Stimulated activated CD8-positive, alpha-beta memory T cell treated with anti-CD3 and anti-CD28 coated beads, Interleukin-4, amount 100 ng/mL, for 1 hour (primary cell): ENCODE data around the gene SPPL3.
"Not testable (repeated sequence)": the region's sequence is repeated elsewhere in the genome, so short reads cannot be mapped to it uniquely, and the experiment has no call there.

ENCODE experiments used
- DNase-seq, 2 donors: peaks; one replicate each; pipeline ENCODE4 v3.0.0-alpha.2; 2020; ENCODE audit warnings: low read depth in 2 of 2, low spot score in 1 of 2

SPPL3 gene, protein sequence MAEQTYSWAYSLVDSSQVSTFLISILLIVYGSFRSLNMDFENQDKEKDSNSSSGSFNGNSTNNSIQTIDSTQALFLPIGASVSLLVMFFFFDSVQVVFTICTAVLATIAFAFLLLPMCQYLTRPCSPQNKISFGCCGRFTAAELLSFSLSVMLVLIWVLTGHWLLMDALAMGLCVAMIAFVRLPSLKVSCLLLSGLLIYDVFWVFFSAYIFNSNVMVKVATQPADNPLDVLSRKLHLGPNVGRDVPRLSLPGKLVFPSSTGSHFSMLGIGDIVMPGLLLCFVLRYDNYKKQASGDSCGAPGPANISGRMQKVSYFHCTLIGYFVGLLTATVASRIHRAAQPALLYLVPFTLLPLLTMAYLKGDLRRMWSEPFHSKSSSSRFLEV

GRCh38 chr12:120904197-120904773 lies at the start of gene SPPL3:
Gene SPPL3 (minus strand): TSS chr12:120904358. CDS start chr12:120903867, 491 bp downstream.
- peak; percentile 80 to 85 for DNase-seq

- DNase-seq, result no peak
Observed at GRCh38 chr12:120950807-120951206, 46.6 kb upstream of the SPPL3 start.

GRCh38 chr12:120950260-120950799 lies 46.2 kb upstream of the SPPL3 start:
- not testable (repeated sequence) for DNase-seq

- DNase-seq, result not testable (repeated sequence)
Observed at GRCh38 chr12:120945516-120945915, 41.4 kb upstream of the SPPL3 start.

- DNase-seq, result peak; percentile 36 to 41
Observed at GRCh38 chr12:120944645-120945217, 40.6 kb upstream of the SPPL3 start.

GRCh38 chr12:120943482-120943881 lies 39.3 kb upstream of the SPPL3 start:
- DNase-seq, result no peak

DNA sequence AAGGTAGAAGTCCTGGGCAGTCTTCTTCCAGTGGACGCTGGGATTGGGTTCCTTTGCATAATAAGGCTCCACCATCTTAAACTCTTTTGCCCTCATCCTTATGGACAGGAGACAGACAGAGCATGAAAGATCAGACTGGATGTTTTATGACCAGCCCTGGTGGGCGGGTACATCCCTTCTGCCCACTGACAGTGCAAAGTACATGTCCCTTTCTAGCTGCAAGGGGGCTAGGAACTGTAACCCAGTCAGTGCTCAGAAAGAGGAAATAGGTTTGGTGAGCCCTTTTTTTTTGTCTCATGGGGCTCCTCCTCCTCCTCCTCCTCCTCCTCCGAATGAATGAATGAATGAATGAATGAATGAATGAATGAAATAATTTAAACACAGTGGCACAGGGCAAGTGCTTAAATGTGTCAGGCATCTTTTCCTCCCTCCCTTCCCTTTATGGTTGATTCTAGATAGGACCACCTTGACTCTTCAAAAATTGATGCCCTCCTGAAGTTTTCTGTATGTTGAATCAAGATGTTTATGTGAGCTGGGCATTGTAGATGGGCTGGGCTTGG lies 37.8 kb upstream of the SPPL3 start:
- no peak for DNase-seq

DNA sequence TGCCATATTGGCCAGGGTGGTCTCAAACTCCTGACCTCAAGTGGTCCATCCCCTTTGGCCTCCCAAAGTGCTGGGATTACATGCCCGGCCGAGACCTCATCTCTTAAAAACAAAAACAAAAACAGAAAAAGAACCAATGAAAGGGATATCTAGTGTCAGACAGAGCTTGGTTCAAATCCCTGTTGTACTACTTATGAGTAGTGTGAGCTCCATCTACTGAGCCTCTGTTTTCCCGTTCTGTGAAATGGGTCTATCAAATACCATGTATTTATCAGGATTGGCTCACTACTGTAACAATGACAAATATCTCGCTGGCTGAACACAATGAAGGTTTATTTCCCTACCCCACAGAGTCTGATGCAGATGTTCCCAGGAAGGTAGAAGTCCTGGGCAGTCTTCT lies 37.3 kb upstream of the SPPL3 start:
- DNase-seq, result no peak

DNA sequence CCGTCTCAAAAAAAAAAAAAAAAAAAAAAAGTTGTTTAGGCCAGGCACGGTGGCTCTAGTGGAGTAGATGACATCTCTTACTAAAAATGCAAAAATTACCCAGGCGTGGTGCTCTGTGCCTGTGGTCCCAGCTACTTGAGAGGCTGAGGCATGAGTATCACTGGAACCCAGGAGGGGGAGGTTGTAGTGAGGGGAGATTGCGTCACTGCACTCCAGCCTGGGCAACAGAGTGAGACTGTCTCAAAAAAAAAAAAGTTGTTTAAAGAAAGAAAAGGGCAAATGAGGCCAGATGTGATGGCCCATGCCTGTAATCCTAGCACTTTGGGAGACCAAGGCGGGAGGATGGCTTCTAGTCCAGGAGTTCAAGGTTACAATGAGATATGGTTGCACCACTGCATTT lies 36.6 kb upstream of the SPPL3 start:
- DNase-seq, result no peak

DNA sequence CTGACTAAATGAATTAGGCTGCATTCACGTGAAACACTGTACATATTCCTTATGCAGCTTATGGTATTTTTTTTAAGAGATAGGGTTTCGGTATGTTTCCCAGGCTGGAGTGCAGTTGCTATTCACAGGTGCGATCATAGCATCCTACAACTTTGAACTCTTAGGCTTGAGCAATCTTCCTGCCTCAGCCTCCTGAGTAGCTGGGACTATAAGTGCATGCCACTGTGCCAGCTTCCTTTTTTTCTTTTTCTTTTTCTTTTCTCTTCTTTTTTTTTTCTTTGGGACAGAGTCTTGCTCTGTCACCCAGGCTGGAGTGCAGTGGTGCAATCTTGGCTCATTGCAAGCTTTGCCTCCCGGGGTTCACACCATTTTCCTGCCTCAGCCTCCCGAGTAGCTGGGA lies 35.8 kb upstream of the SPPL3 start:
- no peak for DNase-seq

DNA sequence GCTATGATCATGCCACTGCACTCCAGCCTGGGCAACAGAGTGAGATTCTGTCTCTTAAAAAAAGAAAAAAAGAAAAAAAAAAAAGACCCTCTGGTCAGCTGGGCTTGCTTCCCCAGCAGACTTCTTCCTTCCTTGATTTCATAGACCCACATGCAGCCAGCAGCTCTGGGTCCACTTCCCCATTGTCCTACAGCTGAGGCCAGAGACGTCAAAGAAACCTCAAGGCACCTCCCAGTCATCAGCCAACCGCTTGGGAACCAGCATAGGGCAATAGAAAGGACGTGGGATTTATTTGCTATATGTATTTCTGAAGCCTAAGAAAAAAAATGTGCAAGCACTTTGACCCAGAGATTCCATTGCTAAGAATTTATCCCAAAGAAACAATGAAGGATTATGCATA lies 35.4 kb upstream of the SPPL3 start:
- DNase-seq, result no peak

DNA sequence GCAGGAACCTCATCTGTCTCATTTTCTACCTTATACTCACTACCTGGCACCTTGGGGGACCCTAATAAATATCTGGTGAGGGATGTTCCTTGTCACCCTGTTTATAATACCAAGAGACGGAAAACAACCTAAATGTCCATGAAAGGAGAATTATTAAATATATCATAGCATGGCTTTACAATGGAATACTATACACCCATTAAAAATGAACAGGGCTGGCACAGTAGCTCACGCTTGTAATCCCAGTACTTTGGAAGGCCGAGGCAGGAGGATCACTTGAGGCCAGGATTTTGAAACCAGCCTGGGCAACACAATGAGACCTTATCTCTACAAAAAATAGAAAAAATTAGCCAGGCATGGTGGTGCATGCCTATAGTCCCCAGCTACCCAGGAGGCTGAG lies 34.3 kb upstream of the SPPL3 start:
- no peak for DNase-seq

DNA sequence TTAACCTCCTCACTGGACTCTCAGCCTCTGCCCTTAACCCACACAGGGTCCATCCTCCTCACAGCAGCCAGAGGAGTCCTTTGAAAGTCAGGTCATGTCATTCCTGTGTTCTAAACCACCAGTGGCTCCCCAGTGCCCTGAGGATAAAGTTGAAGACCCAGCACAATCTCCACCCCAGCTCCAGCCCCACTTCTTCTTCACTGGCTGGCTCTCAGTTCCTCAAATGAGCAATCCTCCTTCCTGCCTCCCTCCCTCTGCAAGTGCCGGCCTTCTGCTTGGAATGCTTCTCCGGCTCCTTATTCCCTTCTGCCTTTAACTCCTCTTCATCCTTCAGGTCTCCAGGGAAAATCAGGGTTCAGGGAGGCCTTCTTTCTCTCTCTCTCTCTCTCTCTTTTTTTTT lies 32.0 kb upstream of the SPPL3 start:
- DNase-seq, result no peak

GRCh38 chr12:120933786-120934185 lies 29.6 kb upstream of the SPPL3 start:
- no peak for DNase-seq

DNA sequence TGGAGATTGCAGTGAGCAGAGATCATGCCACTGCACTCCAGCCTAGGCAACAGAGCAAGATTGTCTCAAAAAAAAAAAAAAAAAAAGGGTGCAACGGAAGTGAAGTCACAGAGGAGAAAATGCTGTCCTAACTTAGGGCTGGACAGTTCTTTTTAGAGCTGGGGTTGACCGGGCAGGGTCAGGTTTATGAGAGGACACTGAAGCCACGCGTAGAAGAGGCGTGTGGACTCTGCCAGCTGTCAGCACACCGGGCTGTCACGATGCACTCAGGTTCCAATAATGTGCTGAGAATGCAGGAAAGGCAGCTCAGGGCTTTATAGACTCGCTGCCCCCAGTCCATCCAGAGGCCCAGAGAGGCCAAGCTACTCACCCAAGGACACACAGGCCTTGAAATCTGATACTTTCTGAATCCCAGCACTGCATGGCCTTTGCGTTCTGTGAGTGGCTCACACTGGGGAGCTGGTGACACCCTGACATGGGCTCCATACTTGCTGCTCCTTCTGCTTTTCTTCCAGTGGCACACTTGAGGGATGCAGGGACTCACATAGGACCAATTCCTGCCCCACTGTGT lies 28.9 kb upstream of the SPPL3 start:
- DNase-seq, result no peak

- no peak for DNase-seq
Observed at GRCh38 chr12:120932058-120932457, 27.9 kb upstream of the SPPL3 start.

DNA sequence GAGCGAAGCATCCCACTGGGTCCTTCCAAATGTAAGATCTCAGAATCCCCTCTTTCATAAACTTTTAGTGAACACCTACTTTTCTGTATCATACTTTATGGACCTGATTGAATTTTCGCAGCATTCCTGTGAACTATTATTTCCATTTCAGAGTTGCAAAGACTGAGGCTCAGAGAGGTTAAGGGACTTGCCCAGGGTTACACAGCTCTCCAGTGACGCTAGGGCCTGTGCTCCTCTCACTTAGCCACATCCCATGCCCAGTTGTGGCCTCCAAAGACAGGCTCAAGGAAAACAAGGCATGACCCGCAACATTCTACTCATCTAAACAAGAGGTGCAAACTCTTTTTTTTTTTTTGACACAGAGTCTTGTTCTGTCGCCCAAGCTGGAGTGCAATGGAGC lies 25.9 kb upstream of the SPPL3 start:
- no peak for DNase-seq

DNA sequence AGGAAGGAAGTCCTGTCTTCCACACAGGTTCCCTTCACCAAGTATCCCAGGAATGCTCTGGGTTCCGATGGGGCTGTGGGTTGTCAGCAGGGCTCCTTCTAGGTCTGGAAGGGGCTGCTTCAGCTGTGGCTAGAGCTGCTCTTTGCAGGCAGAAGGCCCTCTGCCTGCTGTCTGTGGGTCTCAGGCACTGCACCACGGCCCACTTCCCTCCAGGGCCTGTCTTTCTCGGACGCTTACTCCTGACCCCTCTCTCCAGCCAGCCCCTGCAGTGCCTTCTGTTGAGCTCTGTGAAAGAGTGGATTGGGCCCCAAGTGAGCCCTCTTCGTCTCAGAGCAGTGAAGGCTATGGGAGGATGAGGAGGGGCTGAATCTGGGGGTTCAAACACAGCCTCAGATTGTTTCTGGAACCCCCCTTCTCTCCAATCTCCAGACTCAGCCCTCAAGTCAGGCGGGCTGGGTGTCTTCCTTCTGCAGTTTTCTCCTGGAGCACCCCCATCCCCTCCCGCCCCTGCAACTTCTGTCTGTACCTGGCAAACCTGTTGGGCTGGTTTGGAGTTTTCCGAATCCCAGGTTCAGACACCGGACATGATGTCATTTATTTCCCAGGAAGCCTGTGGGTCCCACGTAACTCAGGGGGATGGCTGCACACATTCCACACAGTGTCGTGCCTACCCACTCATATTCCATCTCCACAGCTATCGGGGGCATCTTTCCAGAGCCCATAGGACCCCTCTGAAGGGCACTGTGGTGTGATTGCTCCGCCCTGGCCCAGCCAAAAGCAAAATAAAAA lies 24.9 kb upstream of the SPPL3 start:
- DNase-seq, result no peak

DNA sequence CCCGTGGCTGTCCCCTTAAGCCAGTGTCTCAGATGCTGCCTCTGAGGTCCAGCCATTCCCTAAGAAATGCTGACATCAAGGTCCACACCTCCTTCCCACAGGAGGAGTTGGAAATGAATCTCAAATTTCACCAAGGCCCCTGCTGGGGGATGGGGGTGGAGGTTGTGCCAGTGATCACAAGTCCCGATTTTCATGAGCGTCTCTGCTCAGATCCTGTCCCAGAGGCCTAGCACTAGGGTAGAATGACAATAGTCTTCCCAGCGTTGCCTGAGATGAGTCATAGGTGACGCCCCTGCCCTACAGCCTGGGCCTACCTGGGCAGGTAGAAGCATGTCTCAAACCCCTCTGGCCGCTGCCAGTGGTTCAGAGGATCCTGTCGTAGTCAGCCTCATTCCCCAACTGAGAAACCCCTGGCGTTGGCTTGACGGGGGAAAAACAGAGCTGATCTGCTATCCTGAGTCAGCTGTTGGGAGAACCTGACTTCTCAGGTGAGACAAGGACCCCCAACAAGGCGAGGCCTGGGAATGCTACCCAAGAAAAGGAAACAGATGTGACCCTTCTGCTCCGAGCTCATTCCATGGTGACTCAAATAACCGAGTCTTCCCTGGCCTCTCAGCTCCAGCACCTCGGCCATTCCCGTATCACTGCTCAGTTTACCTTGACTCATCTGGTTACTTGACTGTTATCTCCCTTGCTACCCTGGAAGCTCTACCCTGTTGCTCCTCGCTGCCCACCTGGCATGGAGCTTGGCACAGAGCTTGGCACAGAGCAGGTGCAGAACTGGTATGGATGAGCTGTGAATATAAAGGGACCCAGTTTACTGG lies 21.8 kb upstream of the SPPL3 start:
- DNase-seq, result no peak

GRCh38 chr12:120922279-120922678 lies 18.1 kb upstream of the SPPL3 start:
- no peak for DNase-seq
